ENCODE results near the gene CCDC152. TPM values are rescaled to one million over a fixed set of nuclear protein-coding genes. Genes with fewer than 3 reads are reported as not detected.

Gene CCDC152
- total RNA-seq, 4 donors from 2014 or later = 0.16 to 1.2 (median 1.1) TPM

DNA sequence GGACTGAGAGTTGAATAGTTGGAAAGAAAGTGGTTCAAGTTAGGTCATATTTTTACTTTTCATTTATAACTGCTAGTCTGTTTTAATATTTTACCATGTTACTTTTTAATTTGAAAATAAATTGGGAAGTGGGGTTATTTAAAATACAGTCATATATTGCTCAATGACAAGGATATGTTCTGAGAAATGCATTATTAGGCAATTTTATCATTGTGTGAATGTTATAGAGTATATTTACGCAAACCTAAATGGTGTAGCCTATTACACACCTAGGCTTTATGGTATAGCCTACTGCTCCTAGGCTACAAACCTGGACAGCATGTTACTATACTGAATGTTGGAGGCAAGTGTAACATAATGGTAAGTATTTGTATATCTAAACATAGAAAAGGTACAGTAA lies 5.2 kb downstream of the CCDC152 start:
- Histone ChIP-seq H3K27me3 (peaks cover 4% of the 10 kb centered on the region), H3K9me3 (no peaks in the 10 kb centered on the region), H3K27ac (no peak overlapping the region), H3K4me3 (no peak overlapping the region), H3K4me1 (no peaks in the 10 kb centered on the region), H3K36me3 (no peaks in the 10 kb centered on the region)
- 94 to 100% methylated on average over 1 of the region's 1 CpG for WGBS, 2 donors (ENCODE audit: low coverage in 1 of 2)
- ATAC-seq = no peak
- TF ChIP-seq POLR2A (IDR thresholded peaks at IDR 0.05) (no peak), EP300 (IDR thresholded peaks at IDR 0.05) (no peak)

DNA sequence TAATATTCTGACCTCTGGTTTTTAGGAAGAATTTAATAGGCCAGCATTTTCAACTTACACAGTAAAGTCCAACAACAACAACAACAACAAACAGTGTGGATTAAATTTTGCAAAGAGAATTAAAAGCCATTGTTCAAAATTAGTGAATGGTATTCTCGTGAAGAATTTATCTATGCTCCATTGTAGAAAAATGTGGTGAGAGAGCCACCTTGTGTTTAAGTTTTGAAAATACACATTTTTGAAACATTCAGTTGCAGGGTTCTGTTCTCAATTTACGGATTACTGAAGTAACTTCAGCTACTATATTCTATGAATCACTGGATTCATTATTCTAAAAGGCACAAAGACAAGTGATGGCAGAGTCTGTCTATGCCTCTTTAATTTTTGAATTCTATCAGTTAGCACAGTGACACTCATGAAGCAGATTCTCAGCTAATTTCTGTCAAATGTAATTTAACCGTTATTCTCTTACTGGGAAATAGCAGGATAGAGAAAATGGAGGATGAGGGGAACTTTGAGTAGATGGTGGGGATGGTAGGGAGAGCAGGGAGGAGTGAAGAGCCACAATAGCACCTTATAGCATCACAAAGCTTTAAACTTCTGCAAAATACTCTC lies 11.0 kb downstream of the CCDC152 start:
- TF ChIP-seq POLR2AphosphoS5 (IDR thresholded peaks at IDR 0.05) (no peak), CTCF (IDR thresholded peaks at IDR 0.05) (peak in 3 of 4 experiments; percentile 57 to 73 (median 58)), EP300 (IDR thresholded peaks at IDR 0.05) (no peak), POLR2A (IDR thresholded peaks at IDR 0.05) (no peak)
- Histone ChIP-seq H3K27me3 (peaks cover 16% of the 10 kb centered on the region), H3K4me3 (no peak overlapping the region), H3K36me3 (no peaks in the 10 kb centered on the region), H3K27ac (no peak overlapping the region), H3K4me1 (no peaks in the 10 kb centered on the region), H3K9me3 (no peaks in the 10 kb centered on the region)
- WGBS, 2 donors (ENCODE audit: low coverage in 1 of 2) = 24 to 27% methylated on average over 3 of the region's 3 CpGs
- ATAC-seq = no peak

GRCh38 chr5:42768106-42768504 lies 11.5 kb downstream of the CCDC152 start:
- no peak for ATAC-seq
- no peaks in the 10 kb centered on the region for H3K4me1 ChIP-seq
- peaks cover 16% of the 10 kb centered on the region for H3K27me3 ChIP-seq
- no peak overlapping the region for H3K27ac ChIP-seq
- no peaks in the 10 kb centered on the region for H3K36me3 ChIP-seq
- H3K9me3 ChIP-seq = no peaks in the 10 kb centered on the region
- no peak for TF ChIP-seq EP300 (IDR thresholded peaks at IDR 0.05)
- no peak for TF ChIP-seq CTCF (IDR thresholded peaks at IDR 0.05)
- no peak overlapping the region for H3K4me3 ChIP-seq
- WGBS, 2 donors (ENCODE audit: low coverage in 1 of 2) = 33 to 45% methylated on average over 1 of the region's 1 CpG

GRCh38 chr5:42770003-42770402 lies 13.4 kb downstream of the CCDC152 start:
- no peak for ATAC-seq
- Histone ChIP-seq H3K27ac (no peak overlapping the region), H3K36me3 (no peaks in the 10 kb centered on the region), H3K4me1 (no peaks in the 10 kb centered on the region), H3K27me3 (peaks cover 16% of the 10 kb centered on the region), H3K4me3 (no peak overlapping the region), H3K9me3 (no peaks in the 10 kb centered on the region)
- no peak for TF ChIP-seq POLR2AphosphoS5 (IDR thresholded peaks at IDR 0.05)
- no peak for TF ChIP-seq EP300 (IDR thresholded peaks at IDR 0.05)
- no peak for TF ChIP-seq CTCF (IDR thresholded peaks at IDR 0.05)
- no peak for TF ChIP-seq POLR2A (IDR thresholded peaks at IDR 0.05)

- no peak for ATAC-seq
- 54 to 65% methylated on average over 9 to 11 of the region's 13 CpGs for WGBS, 2 donors (ENCODE audit: low coverage in 1 of 2)
- H3K4me1 ChIP-seq = no peaks in the 10 kb centered on the region
- peaks cover 16% of the 10 kb centered on the region for H3K27me3 ChIP-seq
- no peaks in the 10 kb centered on the region for H3K36me3 ChIP-seq
- H3K4me3 ChIP-seq = no peak overlapping the region
- TF ChIP-seq CTCF (IDR thresholded peaks at IDR 0.05) (no peak), EP300 (IDR thresholded peaks at IDR 0.05) (no peak), POLR2AphosphoS5 (IDR thresholded peaks at IDR 0.05) (no peak), POLR2A (IDR thresholded peaks at IDR 0.05) (no peak)
- no peak overlapping the region for H3K27ac ChIP-seq
- H3K9me3 ChIP-seq = no peaks in the 10 kb centered on the region
Measured at GRCh38 chr5:42772265-42772993, 15.8 kb downstream of the CCDC152 start.
